Esophagus squamous epithelium (tissue), 4 donors: Measurements from ENCODE around the gene CD3D.

Experiments used
- POLR2A ChIP-seq, 4 donors: fragments of 450-650 bp; IDR thresholded peaks; one replicate each; pipeline ENCODE4 v1.6.1; 2017; ENCODE audit warnings: antibody characterized with exemption in 4 of 4, mild to moderate bottlenecking in 4 of 4, moderate library complexity in 3 of 4
- TF ChIP-seq, protein P1 (sequence below), 6 experiments: fragments of 450-650 bp in 4 of 6; fragments of 200-600 bp in 2 of 6; sonication (generic) in 2 of 6; IDR thresholded peaks; one replicate each; pipeline ENCODE4 v1.5.1; 2016 to 2019; ENCODE audit warnings: antibody characterized with exemption in 6 of 6, mild to moderate bottlenecking in 4 of 6, moderate library complexity in 4 of 6

DNA sequence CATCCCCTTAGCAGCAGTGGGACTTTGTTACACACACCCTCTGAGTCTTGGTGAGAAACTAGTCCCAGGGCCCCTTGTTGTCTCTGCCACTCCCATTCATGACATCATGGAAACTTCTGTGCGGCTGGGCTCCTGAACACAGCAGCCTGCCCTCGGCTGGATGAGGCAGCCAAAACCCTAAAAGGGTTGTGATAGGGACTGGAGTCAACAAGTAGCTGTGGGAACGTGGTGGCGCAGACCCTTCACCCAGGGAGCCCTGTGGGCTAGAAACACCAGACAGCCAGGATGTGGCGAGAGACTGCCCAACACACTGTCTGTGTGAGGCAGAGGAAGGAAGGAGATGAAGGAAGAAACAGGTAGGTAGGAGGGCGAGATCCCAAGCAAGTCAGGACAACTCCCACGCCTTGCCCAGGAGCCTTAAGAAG is 3.9 kb downstream of the CD3D start:
- TF ChIP-seq, protein P1, sequence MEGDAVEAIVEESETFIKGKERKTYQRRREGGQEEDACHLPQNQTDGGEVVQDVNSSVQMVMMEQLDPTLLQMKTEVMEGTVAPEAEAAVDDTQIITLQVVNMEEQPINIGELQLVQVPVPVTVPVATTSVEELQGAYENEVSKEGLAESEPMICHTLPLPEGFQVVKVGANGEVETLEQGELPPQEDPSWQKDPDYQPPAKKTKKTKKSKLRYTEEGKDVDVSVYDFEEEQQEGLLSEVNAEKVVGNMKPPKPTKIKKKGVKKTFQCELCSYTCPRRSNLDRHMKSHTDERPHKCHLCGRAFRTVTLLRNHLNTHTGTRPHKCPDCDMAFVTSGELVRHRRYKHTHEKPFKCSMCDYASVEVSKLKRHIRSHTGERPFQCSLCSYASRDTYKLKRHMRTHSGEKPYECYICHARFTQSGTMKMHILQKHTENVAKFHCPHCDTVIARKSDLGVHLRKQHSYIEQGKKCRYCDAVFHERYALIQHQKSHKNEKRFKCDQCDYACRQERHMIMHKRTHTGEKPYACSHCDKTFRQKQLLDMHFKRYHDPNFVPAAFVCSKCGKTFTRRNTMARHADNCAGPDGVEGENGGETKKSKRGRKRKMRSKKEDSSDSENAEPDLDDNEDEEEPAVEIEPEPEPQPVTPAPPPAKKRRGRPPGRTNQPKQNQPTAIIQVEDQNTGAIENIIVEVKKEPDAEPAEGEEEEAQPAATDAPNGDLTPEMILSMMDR (IDR thresholded peaks at IDR 0.05), result no peak
- peak in 1 of 4 donors; percentile 25 for TF ChIP-seq POLR2A (IDR thresholded peaks at IDR 0.05)
